Parathyroid adenoma (tissue), 2 donors: ENCODE results near the gene DHRS9.
"Not testable (repeated sequence)": the region's sequence is repeated elsewhere in the genome, so short reads cannot be mapped to it uniquely, and the experiment has no call there.

ENCODE experiments used
- H2AFZ ChIP-seq: fragments of 300-600 bp; sonication (generic); one replicate; pipeline ENCODE4 v1.7.0; 2017; ENCODE audit warnings: antibody characterized with exemption, mild to moderate bottlenecking
- H3K27ac ChIP-seq: fragments of 300-600 bp; sonication (generic); one replicate; pipeline ENCODE4 v1.7.0; 2017
- H3K27me3 ChIP-seq: fragments of 300-600 bp; sonication (generic); one replicate; pipeline ENCODE4 v1.7.0; 2017; ENCODE audit warnings: low read length; ENCODE audit not compliant: control insufficient read depth, insufficient read depth
- H3K36me3 ChIP-seq: fragments of 300-600 bp; sonication (generic); one replicate; pipeline ENCODE4 v1.7.0; 2017; ENCODE audit warnings: low read length; ENCODE audit not compliant: control insufficient read depth, insufficient read depth
- H3K4me1 ChIP-seq: fragments of 300-600 bp; sonication (generic); one replicate; pipeline ENCODE4 v1.7.0; 2017; ENCODE audit warnings: control low read depth
- H3K4me2 ChIP-seq: fragments of 300-600 bp; sonication (generic); one replicate; pipeline ENCODE4 v1.7.0; 2017; ENCODE audit warnings: low read length
- H3K4me3 ChIP-seq: fragments of 300-600 bp; sonication (generic); one replicate; pipeline ENCODE4 v1.7.0; 2017; ENCODE audit warnings: low read depth, low read length
- H3K79me2 ChIP-seq: fragments of 300-600 bp; sonication (generic); one replicate; pipeline ENCODE4 v1.7.0; 2017; ENCODE audit warnings: control low read depth
- H3K9ac ChIP-seq: fragments of 300-600 bp; sonication (generic); one replicate; pipeline ENCODE4 v1.7.0; 2017; ENCODE audit warnings: mild to moderate bottlenecking
- H3K9me3 ChIP-seq: fragments of 300-600 bp; sonication (generic); one replicate; pipeline ENCODE4 v1.7.0; 2017; ENCODE audit warnings: low read length; ENCODE audit not compliant: control insufficient read depth
- CTCF ChIP-seq: fragments of 300-600 bp; sonication (generic); IDR thresholded peaks from one replicate; pipeline ENCODE4 v1.7.0; 2017; ENCODE audit warnings: antibody characterized with exemption, mild to moderate bottlenecking
- donor health status: primary hyperparathyroidism.

DHRS9 gene

GRCh38 chr2:169047256-169048250 is 21.8 kb upstream of the DHRS9 start:
- Histone ChIP-seq H3K4me1 (no peaks in the 10 kb centered on the region), H3K4me2 (no peak overlapping the region), H3K36me3 (no peaks in the 10 kb centered on the region), H2AFZ (no peak overlapping the region), H3K9me3 (peaks cover 3% of the 10 kb centered on the region), H3K27ac (no peak overlapping the region), H3K79me2 (no peaks in the 10 kb centered on the region), H3K27me3 (no peaks in the 10 kb centered on the region), H3K4me3 (no peak overlapping the region), H3K9ac (no peak overlapping the region)
- TF ChIP-seq CTCF = no peak

- Histone ChIP-seq H3K9me3 (no peaks in the 10 kb centered on the region), H3K36me3 (no peaks in the 10 kb centered on the region), H3K9ac (no peak overlapping the region), H3K79me2 (no peaks in the 10 kb centered on the region), H2AFZ (no peak overlapping the region), H3K4me2 (no peak overlapping the region), H3K4me1 (no peaks in the 10 kb centered on the region), H3K27ac (no peak overlapping the region), H3K4me3 (no peak overlapping the region), H3K27me3 (no peaks in the 10 kb centered on the region)
- TF ChIP-seq CTCF = no peak
Measured at GRCh38 chr2:169049142-169049541, 20.2 kb upstream of the DHRS9 start.

- Histone ChIP-seq H3K36me3 (no peaks in the 10 kb centered on the region), H2AFZ (no peak overlapping the region), H3K27me3 (no peaks in the 10 kb centered on the region), H3K27ac (no peak overlapping the region), H3K4me3 (no peak overlapping the region), H3K4me2 (no peak overlapping the region), H3K9ac (no peak overlapping the region), H3K4me1 (no peaks in the 10 kb centered on the region), H3K9me3 (no peaks in the 10 kb centered on the region), H3K79me2 (no peaks in the 10 kb centered on the region)
- TF ChIP-seq CTCF = no peak
Measured at GRCh38 chr2:169050476-169051240, 18.7 kb upstream of the DHRS9 start.

GRCh38 chr2:169054575-169054974 is 14.8 kb upstream of the DHRS9 start:
- H3K27me3 ChIP-seq, H3K9ac ChIP-seq, H3K4me2 ChIP-seq, H3K27ac ChIP-seq, H3K4me3 ChIP-seq, H3K4me1 ChIP-seq, H2AFZ ChIP-seq, H3K9me3 ChIP-seq, H3K79me2 ChIP-seq, H3K36me3 ChIP-seq: not testable (repeated sequence)

GRCh38 chr2:169064199-169064598 is 5.2 kb upstream of the DHRS9 start:
- H3K36me3 ChIP-seq, H3K27me3 ChIP-seq, H3K79me2 ChIP-seq, H3K9me3 ChIP-seq, H3K27ac ChIP-seq, H2AFZ ChIP-seq, H3K4me2 ChIP-seq, H3K9ac ChIP-seq, H3K4me3 ChIP-seq, H3K4me1 ChIP-seq: not testable (repeated sequence)
